Mesenchymal stem cell (in vitro differentiated cells and primary cell): ENCODE measurements around the gene EXOSC10.

Source experiments
- DNase-seq: peaks from one replicate; pipeline ENCODE4 v3.0.0-alpha.2; 2013
- H2AFZ ChIP-seq: one replicate; pipeline ENCODE4 v1.6.1; 2013; ENCODE audit warnings: low read depth, mild to moderate bottlenecking, control low read depth, inconsistent platforms, low read length, moderate library complexity
- H2AK5ac ChIP-seq: 2 replicates; pipeline ENCODE4 v1.6.1; 2013; ENCODE audit warnings: low read length, moderate library complexity, mild to moderate bottlenecking, inconsistent platforms; ENCODE audit not compliant: severe bottlenecking
- H2BK120ac ChIP-seq: one replicate; pipeline ENCODE4 v1.6.1; 2013; ENCODE audit warnings: low read depth, mild to moderate bottlenecking, inconsistent platforms, low read length, moderate library complexity
- H2BK12ac ChIP-seq, 2 experiments: one replicate each; pipeline ENCODE4 v1.6.1; 2013; ENCODE audit warnings: inconsistent platforms in 2 of 2, low read length in 2 of 2, mild to moderate bottlenecking in 2 of 2, moderate library complexity in 2 of 2, control low read depth in 1 of 2
- H2BK15ac ChIP-seq: one replicate; pipeline ENCODE4 v1.6.1; 2013; ENCODE audit warnings: mild to moderate bottlenecking, low read depth, inconsistent platforms; ENCODE audit not compliant: poor library complexity, severe bottlenecking
- H2BK5ac ChIP-seq: 2 replicates; pipeline ENCODE4 v1.6.1; 2013; ENCODE audit warnings: low read depth, mild to moderate bottlenecking, low read length, control low read depth, inconsistent platforms; ENCODE audit not compliant: poor library complexity, severe bottlenecking
- H3K14ac ChIP-seq, 2 experiments: one replicate each; pipeline ENCODE4 v1.6.1; 2013; ENCODE audit warnings: inconsistent platforms in 2 of 2, low read length in 2 of 2, control low read depth in 1 of 2, mild to moderate bottlenecking in 1 of 2, moderate library complexity in 1 of 2
- H3K18ac ChIP-seq, 2 experiments: one replicate each; pipeline ENCODE4 v1.6.1; 2013; ENCODE audit warnings: inconsistent platforms in 2 of 2, low read length in 2 of 2, control low read depth in 1 of 2, low read depth in 1 of 2, mild to moderate bottlenecking in 1 of 2
- H3K23ac ChIP-seq, 2 experiments: one replicate each; pipeline ENCODE4 v1.6.1; 2013; ENCODE audit warnings: inconsistent platforms in 2 of 2, low read length in 2 of 2, mild to moderate bottlenecking in 2 of 2, moderate library complexity in 2 of 2, control low read depth in 1 of 2
- H3K27ac ChIP-seq: 2 replicates; pipeline ENCODE4 v1.5.1; 2013; ENCODE audit warnings: mild to moderate bottlenecking, moderate library complexity, low read length, control low read depth, inconsistent platforms; ENCODE audit not compliant: poor library complexity, severe bottlenecking
- H3K27me3 ChIP-seq, 2 experiments: 2 replicates each; pipeline versions ENCODE4 v1.6.1 to v1.7.0; 2013; ENCODE audit warnings: low read length in 2 of 2, mild to moderate bottlenecking in 2 of 2, moderate library complexity in 2 of 2, control low read depth in 1 of 2, inconsistent platforms in 1 of 2; ENCODE audit not compliant: control insufficient read depth in 1 of 2, insufficient read depth in 1 of 2
- H3K36me3 ChIP-seq, 2 experiments: 2 replicates each; pipeline versions ENCODE4 v1.6.1 to v1.7.0; 2013; ENCODE audit warnings: low read length in 2 of 2, control low read depth in 1 of 2, inconsistent platforms in 1 of 2, low read depth in 1 of 2, mild to moderate bottlenecking in 1 of 2; ENCODE audit not compliant: insufficient read depth in 2 of 2, control insufficient read depth in 1 of 2
- H3K4ac ChIP-seq, 2 experiments: one replicate each; pipeline ENCODE4 v1.6.1; 2013; ENCODE audit warnings: inconsistent platforms in 2 of 2, low read length in 2 of 2, mild to moderate bottlenecking in 2 of 2, moderate library complexity in 2 of 2, control low read depth in 1 of 2, low read depth in 1 of 2
- H3K4me1 ChIP-seq: 2 replicates; pipeline ENCODE4 v1.6.1; 2013; ENCODE audit warnings: low read depth, low read length, control low read depth; ENCODE audit not compliant: control insufficient read depth, insufficient read depth
- H3K4me2 ChIP-seq: 2 replicates; pipeline ENCODE4 v1.6.1; 2013; ENCODE audit warnings: low read length, mild to moderate bottlenecking, inconsistent platforms; ENCODE audit not compliant: poor library complexity, severe bottlenecking
- H3K4me3 ChIP-seq, 2 experiments: 2 replicates each; pipeline versions ENCODE4 v1.5.1 to v1.7.0; 2013; ENCODE audit warnings: low read length in 2 of 2, mild to moderate bottlenecking in 2 of 2, control low read depth in 1 of 2, low read depth in 1 of 2; ENCODE audit not compliant: insufficient read depth in 1 of 2
- H3K79me1 ChIP-seq: replicated peaks from 2 replicates; pipeline ENCODE4 v1.6.1; 2013; ENCODE audit warnings: mild to moderate bottlenecking, control low read depth, low read length, inconsistent platforms; ENCODE audit not compliant: poor library complexity, severe bottlenecking
- H3K9ac ChIP-seq: 2 replicates; pipeline ENCODE4 v1.7.0; 2013; ENCODE audit warnings: mild to moderate bottlenecking, low read length, moderate library complexity
- H3K9me3 ChIP-seq: 2 replicates; pipeline ENCODE4 v1.7.0; 2013; ENCODE audit warnings: mild to moderate bottlenecking, low read length; ENCODE audit not compliant: control insufficient read depth
- H4K8ac ChIP-seq: one replicate; pipeline ENCODE4 v1.6.1; 2013; ENCODE audit warnings: inconsistent platforms, mild to moderate bottlenecking, low read length, moderate library complexity
- H4K91ac ChIP-seq: one replicate; pipeline ENCODE4 v1.6.1; 2013; ENCODE audit warnings: mild to moderate bottlenecking, low read length, inconsistent platforms
- WGBS: methylation state at CpG from one replicate; pipeline ENCODE4 v1.1.7; 2013; ENCODE audit warnings: mixed read lengths; 5-methylcytosine and 5-hydroxymethylcytosine counted together

Gene EXOSC10

DNA sequence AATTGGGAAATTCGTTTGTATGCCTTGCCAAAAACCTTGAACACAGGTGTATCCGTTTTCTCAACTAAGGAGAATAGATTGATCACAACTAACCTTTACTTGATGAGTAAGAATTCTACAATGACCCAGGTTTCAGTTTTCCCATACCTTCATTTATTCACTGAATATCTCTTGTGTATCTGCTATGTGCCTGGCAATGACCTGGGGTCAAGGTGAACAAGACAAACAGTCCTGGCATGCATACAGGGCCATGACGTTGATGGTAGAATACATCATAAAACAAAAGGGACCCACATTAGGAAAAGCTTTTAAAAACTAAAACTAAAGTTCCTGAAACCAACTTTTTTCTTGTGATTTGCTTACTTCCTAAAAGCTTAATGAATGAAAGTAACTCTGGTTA is 32.1 kb upstream of the EXOSC10 start:
- H2BK120ac ChIP-seq = no peak overlapping the region
- H2AFZ ChIP-seq = no peak overlapping the region
- H3K27ac ChIP-seq = no peak overlapping the region
- no peak overlapping the region for H3K4me3 ChIP-seq
- H2AK5ac ChIP-seq = no peak overlapping the region
- no peak overlapping the region for H4K91ac ChIP-seq
- no peak overlapping the region for H3K4me2 ChIP-seq
- no peak overlapping the region for H4K8ac ChIP-seq
- H3K36me3 ChIP-seq = peaks cover 58 to 77% of the 10 kb centered on the region in 2 experiments
- no peak overlapping the region for H2BK15ac ChIP-seq
- WGBS = 100% methylated on average over 3 of the region's 3 CpGs
- no peak overlapping the region for H3K23ac ChIP-seq
- H2BK12ac ChIP-seq = no peak overlapping the region
- no peaks in the 10 kb centered on the region for H3K9me3 ChIP-seq
- H3K9ac ChIP-seq = no peak overlapping the region
- H3K79me1 ChIP-seq = peaks cover 2% of the 10 kb centered on the region
- H2BK5ac ChIP-seq = no peak overlapping the region
- no peak overlapping the region for H3K14ac ChIP-seq
- H3K4me1 ChIP-seq = peaks cover 3% of the 10 kb centered on the region
- H3K4ac ChIP-seq = no peak overlapping the region
- no peak for DNase-seq
- H3K27me3 ChIP-seq = no peaks in the 10 kb centered on the region
- no peak overlapping the region for H3K18ac ChIP-seq

DNA sequence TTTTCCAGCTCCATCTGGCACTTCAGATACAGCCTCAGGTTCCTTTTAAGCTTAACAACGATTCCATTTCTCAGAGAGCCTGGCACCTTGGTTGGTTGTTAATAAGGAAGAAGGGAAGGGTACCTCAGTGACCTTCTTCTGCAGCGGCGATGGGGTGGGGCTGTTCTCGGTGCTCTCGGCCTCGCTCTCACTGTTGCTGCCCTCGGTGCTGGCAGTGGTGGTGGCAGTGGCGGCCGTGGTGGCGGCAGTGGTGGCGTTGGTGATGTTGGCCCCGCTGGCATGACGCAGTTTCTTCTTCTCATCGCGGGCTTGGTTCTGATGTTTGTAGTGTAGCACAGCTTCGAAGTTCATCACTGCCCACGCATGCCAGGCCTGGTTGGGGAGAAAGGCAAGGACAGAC is 30.7 kb upstream of the EXOSC10 start:
- no peak overlapping the region for H3K9ac ChIP-seq
- H3K4me3 ChIP-seq = no peak overlapping the region
- H3K4me1 ChIP-seq = peaks cover 3% of the 10 kb centered on the region
- no peak overlapping the region for H3K18ac ChIP-seq
- H2BK5ac ChIP-seq = no peak overlapping the region
- no peak overlapping the region for H2BK15ac ChIP-seq
- no peak overlapping the region for H4K8ac ChIP-seq
- no peaks in the 10 kb centered on the region for H3K9me3 ChIP-seq
- H3K4me2 ChIP-seq = no peak overlapping the region
- no peak overlapping the region for H2BK12ac ChIP-seq
- no peak overlapping the region for H4K91ac ChIP-seq
- peaks cover 64 to 82% of the 10 kb centered on the region in 2 experiments for H3K36me3 ChIP-seq
- WGBS = 98% methylated on average over 17 of the region's 17 CpGs
- H3K27ac ChIP-seq = no peak overlapping the region
- H2AFZ ChIP-seq = no peak overlapping the region
- no peaks in the 10 kb centered on the region for H3K27me3 ChIP-seq
- no peak overlapping the region for H3K23ac ChIP-seq
- H3K79me1 ChIP-seq = peaks cover 2% of the 10 kb centered on the region
- H3K4ac ChIP-seq = no peak overlapping the region
- H3K14ac ChIP-seq = no peak overlapping the region
- H2BK120ac ChIP-seq = no peak overlapping the region
- DNase-seq = no peak
- no peak overlapping the region for H2AK5ac ChIP-seq

DNA sequence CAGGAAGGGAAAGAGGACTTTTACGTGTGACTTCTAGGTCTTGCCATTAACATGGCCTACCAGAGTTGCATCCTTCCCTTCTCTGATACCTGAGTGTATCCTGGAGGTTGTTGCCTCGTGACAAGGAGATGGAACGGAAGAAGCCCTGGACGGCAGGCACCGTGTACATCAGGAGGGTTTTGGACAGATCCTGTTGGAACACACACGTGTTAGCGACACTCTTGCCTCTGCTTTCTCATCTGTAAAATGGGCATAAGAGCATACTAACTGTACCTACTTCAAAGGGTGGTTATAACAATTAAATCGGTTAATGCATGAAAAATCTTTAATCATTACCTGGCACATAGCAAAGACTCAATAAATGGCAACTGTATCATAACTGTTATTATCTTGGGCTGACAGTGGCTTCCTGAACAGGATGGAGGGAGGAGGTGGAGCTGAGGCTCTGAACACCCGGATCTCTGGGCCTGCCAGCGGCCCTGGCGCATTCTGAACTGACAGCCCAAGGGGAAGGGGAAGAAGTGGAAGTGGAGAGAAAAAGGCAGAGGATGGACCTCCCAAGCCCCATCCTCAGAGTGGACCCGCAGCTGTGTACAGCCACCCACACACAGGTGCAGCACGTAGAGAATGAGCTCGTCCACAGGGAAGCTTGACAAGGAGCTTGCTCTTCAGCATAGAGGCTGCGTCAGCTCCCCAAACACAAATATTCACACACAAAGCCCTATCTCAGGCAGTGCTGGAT is 30.2 kb upstream of the EXOSC10 start:
- Histone ChIP-seq H2BK5ac (no peak overlapping the region), H3K4me3 (no peak overlapping the region), H3K36me3 (peaks cover 68 to 88% of the 10 kb centered on the region in 2 experiments), H2BK120ac (no peak overlapping the region), H3K14ac (no peak overlapping the region), H3K9me3 (no peaks in the 10 kb centered on the region), H2AK5ac (no peak overlapping the region), H3K4ac (no peak overlapping the region), H2BK15ac (no peak overlapping the region), H3K18ac (no peak overlapping the region), H3K27ac (no peak overlapping the region), H3K4me1 (peaks cover 3% of the 10 kb centered on the region), H2BK12ac (no peak overlapping the region), H3K9ac (no peak overlapping the region), H2AFZ (no peak overlapping the region), H4K8ac (no peak overlapping the region), H3K23ac (no peak overlapping the region), H3K27me3 (no peaks in the 10 kb centered on the region), H3K79me1 (peaks cover 2% of the 10 kb centered on the region), H3K4me2 (no peak overlapping the region), H4K91ac (no peak overlapping the region)
- DNase-seq = no peak
- WGBS = 93% methylated on average over 11 of the region's 15 CpGs

DNA sequence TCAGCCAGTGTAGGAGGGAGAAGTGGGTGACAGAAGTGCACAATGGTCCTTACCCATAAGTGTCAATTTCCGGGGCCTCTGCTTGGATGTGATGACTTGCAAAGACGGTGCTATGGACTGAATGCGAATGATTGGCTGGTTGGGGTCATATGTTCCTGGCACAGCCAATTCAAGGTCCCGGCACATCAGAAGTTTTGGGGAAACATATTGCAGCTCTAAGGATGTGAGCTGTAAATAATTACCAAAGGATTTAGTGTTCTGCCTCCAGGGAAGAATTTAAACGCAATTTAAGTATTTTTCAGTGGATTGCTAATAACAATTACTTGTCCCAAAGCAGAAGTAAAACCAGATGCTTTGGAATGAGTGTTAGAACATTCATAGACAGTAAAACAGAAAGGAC is 26.9 kb upstream of the EXOSC10 start:
- H3K79me1 ChIP-seq = peaks cover 2% of the 10 kb centered on the region
- H2BK12ac ChIP-seq = no peak overlapping the region

More for the DNA sequence above, 26.9 kb upstream of the EXOSC10 start:
- no peak overlapping the region for H3K27ac ChIP-seq
- H3K4ac ChIP-seq = no peak overlapping the region
- no peak overlapping the region for H4K8ac ChIP-seq
- H2BK15ac ChIP-seq = no peak overlapping the region
- H3K4me2 ChIP-seq = no peak overlapping the region
- no peak for DNase-seq
- H3K9me3 ChIP-seq = no peaks in the 10 kb centered on the region
- no peak overlapping the region for H2AFZ ChIP-seq
- no peak overlapping the region for H2BK5ac ChIP-seq
- H3K27me3 ChIP-seq = no peaks in the 10 kb centered on the region
- no peak overlapping the region for H3K9ac ChIP-seq
- WGBS = 94% methylated on average over 5 of the region's 5 CpGs
- H3K14ac ChIP-seq = no peak overlapping the region
- no peak overlapping the region for H2AK5ac ChIP-seq
- H3K4me1 ChIP-seq = no peaks in the 10 kb centered on the region
- H3K18ac ChIP-seq = no peak overlapping the region
- H3K4me3 ChIP-seq = no peak overlapping the region
- H3K23ac ChIP-seq = no peak overlapping the region
- no peak overlapping the region for H2BK120ac ChIP-seq
- H3K36me3 ChIP-seq = peaks cover 84 to 89% of the 10 kb centered on the region in 2 experiments
- no peak overlapping the region for H4K91ac ChIP-seq
